ENCODE measurements around the gene ISCA2. TPM values are rescaled to one million over a fixed set of nuclear protein-coding genes. Genes with fewer than 3 reads are reported as not detected.
A peak's percentile ranks its signal among the peaks of the same experiment; 100 is the strongest.

ISCA2 gene
- total RNA-seq, 4 donors from 2014 or later = 24.6 to 54.9 (median 44.2) TPM

GRCh38 chr14:74491956-74492775 is 1.4 kb upstream of the ISCA2 start:
- peak overlapping the region; percentile 80 to 99 (median 94) for H3K27ac ChIP-seq
- no peaks in the 10 kb centered on the region for H3K27me3 ChIP-seq
- peak; percentile 39 to 41 for DNase-seq
- no peaks in the 10 kb centered on the region for H3K36me3 ChIP-seq
- H3K4me1 ChIP-seq = peaks cover 32 to 52% of the 10 kb centered on the region in 2 donors
- intact Hi-C loops (cut with DNase I) = loop anchor here (5.0 kb wide), 1 partner anchor 130 kb away; no protein-coding TSS in a partner anchor
- TF ChIP-seq POLR2A (IDR thresholded peaks at IDR 0.05) (no peak), CTCF (IDR thresholded peaks at IDR 0.05) (peak in 4 of 6 experiments; percentile 38 to 57 (median 53))
- no peaks in the 10 kb centered on the region for H3K9me3 ChIP-seq
- peak overlapping the region in 2 of 3 donors; percentile 70 to 99 for H3K4me3 ChIP-seq (replicated peaks in 1 of 3)
- WGBS, 2 donors = 3% methylated on average over 20 of the region's 20 CpGs

GRCh38 chr14:74492776-74493342 is 706 bp upstream of the ISCA2 start, which contains the start of gene NPC2:
Gene NPC2 (minus strand): TSS chr14:74493305. CDS start chr14:74493274, 31 bp downstream.
- TF ChIP-seq POLR2A (IDR thresholded peaks at IDR 0.05) (peak; percentile 54 to 92), CTCF (IDR thresholded peaks at IDR 0.05) (no peak)
- no peak for DNase-seq
- peak within 1 kb of the TSS; percentile 45 to 99 (median 84) for H3K4me3 ChIP-seq (replicated peaks in 1 of 3)
- peak within 1 kb of the TSS; percentile 87 to 99 (median 94) for H3K27ac ChIP-seq
- intact Hi-C loops (cut with DNase I) = loop anchor here (5.0 kb wide), 1 partner anchor 131 kb away; no protein-coding TSS in a partner anchor
- peaks cover 25 to 46% of the 10 kb centered on the region in 2 donors for H3K4me1 ChIP-seq
- H3K9me3 ChIP-seq = no peaks in the 10 kb centered on the region
- 0% methylated on average over 20 to 25 of the region's 35 CpGs for WGBS, 2 donors
- H3K27me3 ChIP-seq = no peaks in the 10 kb centered on the region
- no peaks in the 10 kb centered on the region for H3K36me3 ChIP-seq

- H3K9me3 ChIP-seq = no peaks in the 10 kb centered on the region
- 50 to 77% methylated on average over 2 of the region's 2 CpGs for WGBS, 2 donors
- H3K27me3 ChIP-seq = no peaks in the 10 kb centered on the region
- TF ChIP-seq CTCF (IDR thresholded peaks at IDR 0.05) (no peak), POLR2A (IDR thresholded peaks at IDR 0.05) (no peak)
- H3K27ac ChIP-seq = no peak overlapping the region
- H3K4me1 ChIP-seq = peaks cover 11 to 23% of the 10 kb centered on the region in 2 donors
- intact Hi-C loops (cut with DNase I) = no loop called here
- no peak overlapping the region for H3K4me3 ChIP-seq (replicated peaks in 1 of 3)
- peaks cover 2 to 10% of the 10 kb centered on the region in 2 donors for H3K36me3 ChIP-seq
- DNase-seq = no peak
Measured at GRCh38 chr14:74495356-74495755, 1.8 kb downstream of the ISCA2 start.

- H3K4me1 ChIP-seq = peaks cover 7 to 9% of the 10 kb centered on the region in 2 donors
- TF ChIP-seq POLR2A (IDR thresholded peaks at IDR 0.05) (no peak), CTCF (IDR thresholded peaks at IDR 0.05) (no peak)
- WGBS, 2 donors = 91 to 96% methylated on average over 6 to 9 of the region's 10 CpGs
- DNase-seq = no peak
- no peaks in the 10 kb centered on the region for H3K9me3 ChIP-seq
- peak overlapping the region in 1 of 3 donors; percentile 14 for H3K27ac ChIP-seq
- H3K36me3 ChIP-seq = peaks cover 19 to 29% of the 10 kb centered on the region in 2 donors
- H3K4me3 ChIP-seq (replicated peaks in 1 of 3) = no peak overlapping the region
- intact Hi-C loops (cut with DNase I) = loop anchor here (2.0 to 5.0 kb wide), 2 partner anchors 112 to 212 kb away; partner anchors contain the start of genes AREL1, FCF1 and LTBP2
- H3K27me3 ChIP-seq = no peaks in the 10 kb centered on the region
Measured at GRCh38 chr14:74500417-74501134, 7.0 kb downstream of the ISCA2 start.

Measured in thyroid gland (tissue), 4 donors.